NCI-H2029 treated with DMSO at 0.1 percent for 48 hours (cell line): ENCODE measurements around the gene ROBO4.

Source experiments
- DNase-seq: peaks from one replicate; lab custom pipeline; 2025; lab: John Stamatoyannopoulos, UW

Gene ROBO4

GRCh38 chr11:124889191-124890091 is 8.2 kb downstream of the ROBO4 start:
- DNase-seq, result no peak

GRCh38 chr11:124887667-124888013 is 10.0 kb downstream of the ROBO4 start:
- DNase-seq, result no peak

GRCh38 chr11:124886978-124887666 is 10.5 kb downstream of the ROBO4 start:
- no peak for DNase-seq

DNA sequence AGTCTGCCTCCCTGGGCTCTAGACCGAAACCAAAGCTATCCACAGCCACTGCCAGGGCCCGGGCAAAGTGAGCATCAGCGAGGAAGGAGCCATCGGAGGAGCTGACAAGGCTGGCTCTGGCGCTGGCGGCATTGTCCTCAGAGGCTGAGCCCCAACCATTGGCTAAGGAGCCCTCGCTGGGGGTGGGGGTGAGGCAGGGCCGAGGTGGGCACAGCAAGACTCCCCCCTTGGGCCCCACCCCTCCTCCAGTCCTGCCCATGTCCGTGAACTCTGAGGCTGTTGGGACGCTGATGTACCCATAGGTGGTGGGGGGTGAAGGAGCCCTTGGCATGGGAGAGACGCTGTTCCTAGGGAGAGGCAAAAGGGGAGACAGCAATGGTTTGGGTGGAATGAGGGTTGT is 11.2 kb downstream of the ROBO4 start:
- DNase-seq, result no peak

- no peak for DNase-seq
These were observed 12.7 kb downstream of the ROBO4 start for GRCh38 chr11:124884869-124885479.

DNA sequence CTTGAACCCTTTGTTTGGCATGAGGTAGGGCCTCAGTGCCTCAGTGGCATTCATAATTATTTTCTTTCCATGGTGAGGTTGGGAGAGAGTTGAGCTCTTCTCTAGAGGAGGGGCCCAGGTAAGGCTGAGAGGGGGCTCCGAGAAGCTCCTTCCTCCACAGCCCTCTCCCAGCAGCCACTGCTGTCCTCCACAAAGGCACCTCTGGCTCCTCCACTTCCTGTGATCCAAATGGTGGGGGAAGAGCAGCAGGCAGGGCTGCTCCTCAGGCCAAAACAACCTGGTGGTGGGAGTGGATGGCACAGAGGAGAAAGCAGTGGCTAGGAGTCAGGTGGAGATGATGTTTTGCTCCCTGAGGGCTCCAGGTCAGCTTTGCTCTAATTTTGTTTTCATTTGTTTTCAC is 13.3 kb downstream of the ROBO4 start:
- no peak for DNase-seq

GRCh38 chr11:124882339-124883071 is 15.2 kb downstream of the ROBO4 start:
- DNase-seq, result no peak

- no peak for DNase-seq
These were observed 16.7 kb downstream of the ROBO4 start for GRCh38 chr11:124880958-124881357.

DNA sequence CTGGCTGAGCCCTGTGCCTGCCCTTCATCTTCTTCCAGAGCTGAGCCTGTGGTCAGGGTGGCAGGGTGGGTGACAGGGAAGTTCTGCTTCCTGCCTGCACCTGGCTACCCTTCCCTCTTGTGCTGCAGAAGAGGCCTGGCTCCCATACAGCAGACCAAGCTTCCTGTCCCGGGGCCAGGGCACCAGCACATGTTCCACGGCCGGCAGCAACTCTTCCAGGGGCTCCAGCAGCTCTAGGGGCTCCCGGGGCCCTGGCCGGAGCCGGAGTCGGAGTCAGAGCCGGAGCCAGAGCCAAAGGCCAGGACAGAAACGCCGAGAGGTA is 17.4 kb downstream of the ROBO4 start:
- DNase-seq, result no peak

GRCh38 chr11:124879493-124880289 is 18.0 kb downstream of the ROBO4 start:
- no peak for DNase-seq

- DNase-seq, result no peak
These were observed 18.7 kb downstream of the ROBO4 start for GRCh38 chr11:124878759-124879492.

- no peak for DNase-seq
These were observed 19.5 kb downstream of the ROBO4 start for GRCh38 chr11:124877910-124878758.

DNA sequence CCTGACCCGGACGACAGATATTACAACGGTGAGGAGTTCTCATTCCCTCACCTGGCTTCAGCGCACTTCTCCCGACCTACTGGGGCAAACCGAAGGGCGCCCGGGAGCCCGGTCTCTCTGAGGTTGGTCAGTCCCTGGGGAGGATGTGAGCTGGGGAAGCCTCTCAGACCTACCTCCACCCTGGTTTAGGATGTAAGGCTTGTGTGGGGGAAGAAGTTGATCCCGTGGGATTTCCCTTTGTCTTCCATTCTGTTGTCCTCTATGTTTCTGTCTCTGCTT is 20.1 kb downstream of the ROBO4 start:
- no peak for DNase-seq

GRCh38 chr11:124876818-124877630 is 20.6 kb downstream of the ROBO4 start:
- DNase-seq, result no peak

DNA sequence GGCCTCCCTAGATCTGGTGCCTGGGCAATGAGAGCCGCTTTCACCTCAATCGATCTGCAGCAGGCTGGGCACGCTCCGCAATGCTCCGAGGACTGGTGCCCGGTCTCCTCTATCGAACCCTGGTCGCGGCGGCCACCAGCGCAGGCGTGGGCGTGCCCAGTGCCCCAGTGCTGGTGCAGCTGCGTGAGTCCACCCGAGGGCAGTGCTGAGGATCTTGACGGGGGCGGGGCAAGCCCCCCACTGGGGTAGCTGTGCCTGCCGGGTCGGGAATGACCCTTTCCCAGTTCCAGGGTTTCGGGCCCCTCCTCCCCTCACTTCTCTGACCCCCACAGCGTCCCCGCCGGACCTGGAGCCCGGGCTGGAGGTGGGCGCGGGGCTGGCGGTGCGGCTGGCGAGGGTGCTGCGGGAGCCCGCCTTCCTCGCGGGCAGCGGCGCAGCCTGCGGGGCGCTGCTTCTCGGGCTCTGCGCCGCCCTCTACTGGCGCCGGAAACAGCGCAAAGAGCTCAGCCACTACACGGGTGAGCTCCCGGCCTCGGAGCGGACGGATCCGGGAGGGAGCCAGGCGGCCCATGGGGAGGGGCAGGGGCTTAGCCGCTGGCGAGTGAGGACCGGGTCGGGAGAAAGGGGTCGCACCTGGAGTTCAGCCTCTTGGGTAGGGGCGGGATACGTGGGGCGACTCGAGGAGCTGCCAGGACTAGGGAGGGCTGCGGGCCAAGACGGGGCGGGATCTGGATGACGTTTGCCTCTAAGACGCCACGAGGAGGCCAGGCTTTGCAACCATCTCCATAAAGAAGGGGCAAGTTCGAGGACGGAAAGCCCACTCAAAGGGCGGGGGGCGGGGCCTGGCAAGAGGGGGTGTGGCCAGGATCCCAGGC is 21.5 kb downstream of the ROBO4 start:
- DNase-seq, result no peak

DNA sequence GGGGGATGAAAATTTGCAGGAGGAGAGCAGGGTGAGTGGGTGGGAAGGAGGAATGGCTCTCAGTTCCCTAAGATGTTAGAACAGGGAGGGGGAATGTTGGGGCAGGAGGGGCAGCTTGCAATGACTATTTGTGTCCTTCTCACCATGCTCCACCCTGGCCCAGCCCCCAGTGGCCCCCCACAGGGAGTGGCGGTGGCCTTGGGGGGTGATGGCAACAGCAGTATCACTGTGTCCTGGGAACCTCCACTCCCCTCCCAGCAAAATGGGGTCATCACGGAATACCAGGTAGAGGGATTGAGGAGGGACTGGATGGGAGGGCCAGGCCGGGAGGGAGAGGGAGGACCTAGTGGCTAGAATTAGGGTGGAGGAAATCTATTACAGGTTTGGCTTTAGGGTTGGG is 22.3 kb downstream of the ROBO4 start:
- DNase-seq, result no peak

DNA sequence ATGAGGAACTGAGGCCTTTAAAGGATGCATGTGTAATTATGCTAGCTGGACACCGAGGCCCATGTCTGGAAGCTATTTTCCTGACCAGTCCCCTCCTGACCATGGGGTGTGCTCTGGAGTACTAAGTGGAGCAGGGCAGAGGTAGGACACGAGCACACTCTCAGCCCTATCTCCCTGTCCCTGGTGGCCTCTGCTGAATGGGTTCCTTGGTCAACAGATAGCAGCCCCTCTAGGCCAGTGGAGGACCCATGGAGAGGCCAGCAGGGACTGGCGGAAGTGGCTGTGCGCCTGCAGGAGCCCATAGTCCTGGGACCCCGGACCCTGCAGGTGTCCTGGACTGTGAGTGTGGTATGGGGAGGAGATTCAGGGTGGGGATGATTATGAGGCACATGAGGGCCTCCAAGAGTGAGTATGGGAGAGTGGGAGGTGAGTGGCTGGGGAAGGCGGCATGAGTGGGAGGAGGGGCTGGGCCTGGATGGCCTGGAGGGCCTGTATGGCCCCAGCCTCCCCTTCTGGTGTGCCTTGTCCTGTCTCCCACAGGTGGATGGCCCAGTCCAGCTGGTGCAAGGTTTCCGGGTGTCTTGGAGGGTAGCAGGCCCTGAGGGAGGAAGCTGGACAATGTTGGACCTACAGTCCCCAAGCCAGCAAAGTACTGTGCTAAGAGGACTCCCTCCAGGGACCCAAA is 23.0 kb downstream of the ROBO4 start:
- no peak for DNase-seq

GRCh38 chr11:124873951-124874350 is 23.7 kb downstream of the ROBO4 start:
- no peak for DNase-seq
